GM18873 (cell line): ENCODE results near the gene ERCC6L.
"Not testable (repeated sequence)": the region's sequence is repeated elsewhere in the genome, so short reads cannot be mapped to it uniquely, and the experiment has no call there.

Experiments
- ATAC-seq: cut with Tn5 transposase; IDR thresholded peaks from one replicate; pipeline ENCODE4 v1.9.1; 2021; ENCODE audit warnings: mild to moderate bottlenecking, moderate library complexity, moderate number of reproducible peaks; ENCODE audit not compliant: unreplicated experiment, low FRiP score

Gene ERCC6L

GRCh38 chrX:72254816-72255215 is 16.0 kb upstream of the ERCC6L start:
- no peak for ATAC-seq

GRCh38 chrX:72253686-72254085 is 14.9 kb upstream of the ERCC6L start:
- no peak for ATAC-seq

GRCh38 chrX:72247206-72247942 is 8.5 kb upstream of the ERCC6L start:
- ATAC-seq: no peak

GRCh38 chrX:72245461-72246089 is 6.7 kb upstream of the ERCC6L start:
- no peak for ATAC-seq

GRCh38 chrX:72243472-72243871 is 4.6 kb upstream of the ERCC6L start:
- no peak for ATAC-seq

- ATAC-seq: no peak
Measured at GRCh38 chrX:72240976-72241375, 2.1 kb upstream of the ERCC6L start.

GRCh38 chrX:72238183-72238582 is 644 bp downstream of the ERCC6L start:
- ATAC-seq: no peak

- no peak for ATAC-seq
Measured at GRCh38 chrX:72236841-72237240, 2.0 kb downstream of the ERCC6L start.

GRCh38 chrX:72230290-72230689 is 8.5 kb downstream of the ERCC6L start:
- ATAC-seq: no peak

- ATAC-seq: not testable (repeated sequence)
Measured at GRCh38 chrX:72220375-72220774, 18.5 kb downstream of the ERCC6L start.

- no peak for ATAC-seq
Measured at GRCh38 chrX:72216973-72217372, 21.9 kb downstream of the ERCC6L start.

- ATAC-seq: no peak
Measured at GRCh38 chrX:72208126-72208800, 30.6 kb downstream of the ERCC6L start.

- ATAC-seq: no peak
Measured at GRCh38 chrX:72207366-72207765, 31.5 kb downstream of the ERCC6L start.

- ATAC-seq: no peak
Measured at GRCh38 chrX:72205706-72206105, 33.1 kb downstream of the ERCC6L start.

GRCh38 chrX:72203421-72203820 is 35.4 kb downstream of the ERCC6L start:
- peak; percentile 88 for ATAC-seq

GRCh38 chrX:72202792-72203401 is 35.9 kb downstream of the ERCC6L start:
- ATAC-seq: no peak

GRCh38 chrX:72201836-72202536 is 36.8 kb downstream of the ERCC6L start:
- ATAC-seq: no peak

- ATAC-seq: no peak
Measured at GRCh38 chrX:72182924-72183323, 55.9 kb downstream of the ERCC6L start.

GRCh38 chrX:72181178-72182125 is 57.4 kb downstream of the ERCC6L start, which contains the start of gene PIN4:
PIN4 (plus strand) TSS chrX:72181757; CDS start chrX:72181786, 29 bp downstream.
- peak; percentile 90 for ATAC-seq
